GM19324 (cell line): Measurements from ENCODE around the gene RGS9BP.

Experiments used
- ATAC-seq: cut with Tn5 transposase; IDR thresholded peaks from one replicate; pipeline ENCODE4 v1.9.1; 2021; ENCODE audit warnings: mild to moderate bottlenecking, moderate library complexity; ENCODE audit not compliant: unreplicated experiment, low FRiP score

RGS9BP gene

GRCh38 chr19:32669310-32669709 is 6.3 kb upstream of the RGS9BP start:
- ATAC-seq, result no peak

GRCh38 chr19:32671883-32672593 is 3.6 kb upstream of the RGS9BP start:
- no peak for ATAC-seq

- ATAC-seq, result no peak
Measured at GRCh38 chr19:32672841-32673240, 2.8 kb upstream of the RGS9BP start.

- no peak for ATAC-seq
Measured at GRCh38 chr19:32673573-32673972, 2.1 kb upstream of the RGS9BP start.

GRCh38 chr19:32674153-32674930 is 1.3 kb upstream of the RGS9BP start:
- no peak for ATAC-seq

GRCh38 chr19:32674931-32675719 is 523 bp upstream of the RGS9BP start, which contains the start of gene ANKRD27:
Gene ANKRD27 (minus strand): TSS chr19:32675180. CDS start chr19:32659015, 16,165 bp downstream.
- ATAC-seq, result peak; percentile 98

- ATAC-seq, result no peak
Measured at GRCh38 chr19:32676186-32676894, 692 bp downstream of the RGS9BP start.

- no peak for ATAC-seq
Measured at GRCh38 chr19:32676895-32677359, 1.3 kb downstream of the RGS9BP start.

GRCh38 chr19:32677657-32678056 is 2.0 kb downstream of the RGS9BP start:
- ATAC-seq, result no peak

- ATAC-seq, result no peak
Measured at GRCh38 chr19:32680986-32681385, 5.3 kb downstream of the RGS9BP start.

- no peak for ATAC-seq
Measured at GRCh38 chr19:32682317-32682716, 6.7 kb downstream of the RGS9BP start.

GRCh38 chr19:32686847-32687475 is 11.3 kb downstream of the RGS9BP start:
- no peak for ATAC-seq

- no peak for ATAC-seq
Measured at GRCh38 chr19:32687681-32688080, 12.0 kb downstream of the RGS9BP start.

GRCh38 chr19:32688311-32688710 is 12.7 kb downstream of the RGS9BP start:
- no peak for ATAC-seq

GRCh38 chr19:32691291-32691951 is 15.8 kb downstream of the RGS9BP start, which contains the start of gene NUDT19:
Gene NUDT19 (plus strand): TSS chr19:32691821. CDS start chr19:32691961, 140 bp downstream.
- ATAC-seq, result peak; percentile 88

GRCh38 chr19:32691952-32692726 is 16.5 kb downstream of the RGS9BP start:
- ATAC-seq, result peak; percentile 69

GRCh38 chr19:32692727-32693061 is 17.0 kb downstream of the RGS9BP start:
- no peak for ATAC-seq
